ENCODE data around the gene THSD7B. TPM values are rescaled to one million over a fixed set of nuclear protein-coding genes. Genes with fewer than 3 reads are reported as not detected.

Gene THSD7B
- polyA plus RNA-seq (2013, experiment 1 of 2): not detected
- not detected for polyA plus RNA-seq (2013, experiment 2 of 2)

GRCh38 chr2:136765256-136766072 is at the start of gene THSD7B:
THSD7B (plus strand) TSS chr2:136765545; CDS start chr2:136882179, 116,634 bp downstream.
- Histone ChIP-seq H3K27me3 (ENCODE audit: control insufficient read depth in 1 of 2, insufficient read depth in 1 of 2, low read length in 2 of 2) (peaks cover 41 to 53% of the 10 kb centered on the region in 2 experiments), H3K36me3 (ENCODE audit: control insufficient read depth in 1 of 2, insufficient read depth in 2 of 2, low read depth in 1 of 2, low read length in 2 of 2) (no peaks in the 10 kb centered on the region), H3K9ac (ENCODE audit: low read length) (no peak within 1 kb of the TSS), H3K23ac (ENCODE audit: low read length in 2 of 2) (no peak within 1 kb of the TSS), H3K18ac (ENCODE audit: low read depth in 1 of 2, low read length in 2 of 2) (no peak within 1 kb of the TSS), H2BK5ac (ENCODE audit: low read depth, low read length, poor library complexity, severe bottlenecking) (no peak within 1 kb of the TSS), H3K27ac (ENCODE audit: low read length, poor library complexity, severe bottlenecking) (no peak within 1 kb of the TSS), H3K4me1 (ENCODE audit: control insufficient read depth, insufficient read depth, low read depth, low read length) (peaks cover 22% of the 10 kb centered on the region), H2BK12ac (ENCODE audit: low read length in 2 of 2) (no peak within 1 kb of the TSS), H3K14ac (ENCODE audit: low read length in 2 of 2) (no peak within 1 kb of the TSS), H2AK5ac (ENCODE audit: low read length, severe bottlenecking) (no peak within 1 kb of the TSS), H2AFZ (ENCODE audit: low read depth, low read length) (no peak within 1 kb of the TSS), H3K9me3 (ENCODE audit: control insufficient read depth, low read length) (no peaks in the 10 kb centered on the region), H3K4me2 (ENCODE audit: low read length, poor library complexity, severe bottlenecking) (peak within 1 kb of the TSS; percentile 92), H3K4me3 (ENCODE audit: insufficient read depth in 1 of 2, low read depth in 1 of 2, low read length in 2 of 2) (peak within 1 kb of the TSS; percentile 50 to 58), H2BK15ac (ENCODE audit: low read depth, poor library complexity, severe bottlenecking) (no peak within 1 kb of the TSS), H4K8ac (ENCODE audit: low read length) (no peak within 1 kb of the TSS), H3K79me1 (replicated peaks; ENCODE audit: low read length, poor library complexity, severe bottlenecking) (no peaks in the 10 kb centered on the region), H2BK120ac (ENCODE audit: low read depth, low read length) (no peak within 1 kb of the TSS), H4K91ac (ENCODE audit: low read length) (no peak within 1 kb of the TSS), H3K4ac (ENCODE audit: low read depth in 1 of 2, low read length in 2 of 2) (no peak within 1 kb of the TSS)
- DNase-seq: no peak
- under 1% methylated on average over 60 of the region's 77 CpGs for whole genome bisulfite sequencing

- Histone ChIP-seq H3K14ac (ENCODE audit: low read length in 2 of 2) (no peak overlapping the region), H3K23ac (ENCODE audit: low read length in 2 of 2) (no peak overlapping the region), H3K27me3 (ENCODE audit: control insufficient read depth in 1 of 2, insufficient read depth in 1 of 2, low read length in 2 of 2) (no peaks in the 10 kb centered on the region), H3K9me3 (ENCODE audit: control insufficient read depth, low read length) (peaks cover 3% of the 10 kb centered on the region), H3K4me3 (ENCODE audit: insufficient read depth in 1 of 2, low read depth in 1 of 2, low read length in 2 of 2) (no peak overlapping the region), H3K27ac (ENCODE audit: low read length, poor library complexity, severe bottlenecking) (no peak overlapping the region), H2AK5ac (ENCODE audit: low read length, severe bottlenecking) (no peak overlapping the region), H3K79me1 (replicated peaks; ENCODE audit: low read length, poor library complexity, severe bottlenecking) (no peaks in the 10 kb centered on the region), H3K4ac (ENCODE audit: low read depth in 1 of 2, low read length in 2 of 2) (no peak overlapping the region), H3K4me1 (ENCODE audit: control insufficient read depth, insufficient read depth, low read depth, low read length) (no peaks in the 10 kb centered on the region), H2BK5ac (ENCODE audit: low read depth, low read length, poor library complexity, severe bottlenecking) (no peak overlapping the region), H3K18ac (ENCODE audit: low read depth in 1 of 2, low read length in 2 of 2) (no peak overlapping the region), H3K36me3 (ENCODE audit: control insufficient read depth in 1 of 2, insufficient read depth in 2 of 2, low read depth in 1 of 2, low read length in 2 of 2) (no peaks in the 10 kb centered on the region), H2AFZ (ENCODE audit: low read depth, low read length) (no peak overlapping the region), H3K4me2 (ENCODE audit: low read length, poor library complexity, severe bottlenecking) (no peak overlapping the region), H4K8ac (ENCODE audit: low read length) (no peak overlapping the region), H3K9ac (ENCODE audit: low read length) (no peak overlapping the region), H2BK15ac (ENCODE audit: low read depth, poor library complexity, severe bottlenecking) (no peak overlapping the region), H2BK12ac (ENCODE audit: low read length in 2 of 2) (no peak overlapping the region), H4K91ac (ENCODE audit: low read length) (no peak overlapping the region), H2BK120ac (ENCODE audit: low read depth, low read length) (no peak overlapping the region)
- DNase-seq: no peak
Measured at GRCh38 chr2:136718273-136718672, 47.1 kb upstream of the THSD7B start.

- no peak overlapping the region for H3K4me2 ChIP-seq (ENCODE audit: low read length, poor library complexity, severe bottlenecking)
- H3K27me3 ChIP-seq (ENCODE audit: control insufficient read depth in 1 of 2, insufficient read depth in 1 of 2, low read length in 2 of 2): no peaks in the 10 kb centered on the region
Measured at GRCh38 chr2:136727973-136728699, 37.2 kb upstream of the THSD7B start.

GRCh38 chr2:136736236-136736635 is 29.1 kb upstream of the THSD7B start:
- no peak overlapping the region for H3K18ac ChIP-seq (ENCODE audit: low read depth in 1 of 2, low read length in 2 of 2)
- no peak overlapping the region for H4K91ac ChIP-seq (ENCODE audit: low read length)
- H3K9me3 ChIP-seq (ENCODE audit: control insufficient read depth, low read length): no peaks in the 10 kb centered on the region
- H2BK15ac ChIP-seq (ENCODE audit: low read depth, poor library complexity, severe bottlenecking): no peak overlapping the region
- no peak overlapping the region for H3K4me3 ChIP-seq (ENCODE audit: insufficient read depth in 1 of 2, low read depth in 1 of 2, low read length in 2 of 2)
- no peak overlapping the region for H2AK5ac ChIP-seq (ENCODE audit: low read length, severe bottlenecking)
- H3K79me1 ChIP-seq (replicated peaks; ENCODE audit: low read length, poor library complexity, severe bottlenecking): no peaks in the 10 kb centered on the region
- H3K27me3 ChIP-seq (ENCODE audit: control insufficient read depth in 1 of 2, insufficient read depth in 1 of 2, low read length in 2 of 2): no peaks in the 10 kb centered on the region
- no peak overlapping the region for H3K23ac ChIP-seq (ENCODE audit: low read length in 2 of 2)
- H3K14ac ChIP-seq (ENCODE audit: low read length in 2 of 2): no peak overlapping the region
- no peak for DNase-seq
- H3K27ac ChIP-seq (ENCODE audit: low read length, poor library complexity, severe bottlenecking): no peak overlapping the region
- H3K4me1 ChIP-seq (ENCODE audit: control insufficient read depth, insufficient read depth, low read depth, low read length): no peaks in the 10 kb centered on the region
- no peak overlapping the region for H2BK120ac ChIP-seq (ENCODE audit: low read depth, low read length)
- H4K8ac ChIP-seq (ENCODE audit: low read length): no peak overlapping the region
- H2BK12ac ChIP-seq (ENCODE audit: low read length in 2 of 2): no peak overlapping the region
- WGBS: no CpG with 5 or more reads among the region's 3 CpGs
- no peak overlapping the region for H2BK5ac ChIP-seq (ENCODE audit: low read depth, low read length, poor library complexity, severe bottlenecking)
- H3K36me3 ChIP-seq (ENCODE audit: control insufficient read depth in 1 of 2, insufficient read depth in 2 of 2, low read depth in 1 of 2, low read length in 2 of 2): no peaks in the 10 kb centered on the region
- H3K9ac ChIP-seq (ENCODE audit: low read length): no peak overlapping the region
- H2AFZ ChIP-seq (ENCODE audit: low read depth, low read length): no peak overlapping the region
- no peak overlapping the region for H3K4ac ChIP-seq (ENCODE audit: low read depth in 1 of 2, low read length in 2 of 2)
- no peak overlapping the region for H3K4me2 ChIP-seq (ENCODE audit: low read length, poor library complexity, severe bottlenecking)

More at GRCh38 chr2:136727973-136728699, 37.2 kb upstream of the THSD7B start:
- no peak overlapping the region for H3K27ac ChIP-seq (ENCODE audit: low read length, poor library complexity, severe bottlenecking)
- H3K14ac ChIP-seq (ENCODE audit: low read length in 2 of 2): no peak overlapping the region
- no peak overlapping the region for H4K91ac ChIP-seq (ENCODE audit: low read length)
- H3K9ac ChIP-seq (ENCODE audit: low read length): no peak overlapping the region
- no peak overlapping the region for H4K8ac ChIP-seq (ENCODE audit: low read length)
- no peak overlapping the region for H3K18ac ChIP-seq (ENCODE audit: low read depth in 1 of 2, low read length in 2 of 2)
- no peak overlapping the region for H2BK5ac ChIP-seq (ENCODE audit: low read depth, low read length, poor library complexity, severe bottlenecking)
- no peak overlapping the region for H3K4ac ChIP-seq (ENCODE audit: low read depth in 1 of 2, low read length in 2 of 2)
- WGBS: 74% methylated on average over 3 of the region's 4 CpGs
- H3K4me3 ChIP-seq (ENCODE audit: insufficient read depth in 1 of 2, low read depth in 1 of 2, low read length in 2 of 2): no peak overlapping the region
- no peak overlapping the region for H2BK12ac ChIP-seq (ENCODE audit: low read length in 2 of 2)
- H2BK15ac ChIP-seq (ENCODE audit: low read depth, poor library complexity, severe bottlenecking): no peak overlapping the region
- H3K23ac ChIP-seq (ENCODE audit: low read length in 2 of 2): no peak overlapping the region
- H2BK120ac ChIP-seq (ENCODE audit: low read depth, low read length): no peak overlapping the region
- DNase-seq: no peak
- no peaks in the 10 kb centered on the region for H3K9me3 ChIP-seq (ENCODE audit: control insufficient read depth, low read length)
- no peak overlapping the region for H2AFZ ChIP-seq (ENCODE audit: low read depth, low read length)
- no peak overlapping the region for H2AK5ac ChIP-seq (ENCODE audit: low read length, severe bottlenecking)
- H3K4me1 ChIP-seq (ENCODE audit: control insufficient read depth, insufficient read depth, low read depth, low read length): no peaks in the 10 kb centered on the region
- no peaks in the 10 kb centered on the region for H3K79me1 ChIP-seq (replicated peaks; ENCODE audit: low read length, poor library complexity, severe bottlenecking)
- no peaks in the 10 kb centered on the region for H3K36me3 ChIP-seq (ENCODE audit: control insufficient read depth in 1 of 2, insufficient read depth in 2 of 2, low read depth in 1 of 2, low read length in 2 of 2)

Measured in mesenchymal stem cell (in vitro differentiated cells and primary cell).